DND-41 (cell line): ENCODE data around the gene DACT1.

ENCODE experiments used
- ATAC-seq: fragments of 200-7000 bp; cut with Tn5 transposase; 3 replicates; pipeline ENCODE4 v1.9.1; 2021; ENCODE audit warnings: low read depth; ENCODE audit not compliant: insufficient read depth
- DNase-seq: peaks from one replicate; pipeline ENCODE4 v3.0.0-alpha.2; 2020
- H2AFZ ChIP-seq: 2 replicates; pipeline ENCODE4 v1.6.0; 2012; ENCODE audit warnings: low read depth, low read length
- H3K27ac ChIP-seq: 2 replicates; pipeline ENCODE4 v1.5.1; 2012; ENCODE audit warnings: low read length, inconsistent platforms
- H3K27me3 ChIP-seq: fragments of 200-600 bp; sonication (generic); 2 replicates; pipeline ENCODE4 v1.6.0; 2012; ENCODE audit warnings: low read length, mild to moderate bottlenecking, inconsistent platforms; ENCODE audit not compliant: insufficient read depth, poor library complexity
- H3K36me3 ChIP-seq: 2 replicates; pipeline ENCODE4 v1.5.1; 2012; ENCODE audit warnings: low read length, inconsistent platforms; ENCODE audit not compliant: insufficient read depth
- H3K4me1 ChIP-seq: 2 replicates; pipeline ENCODE4 v1.5.1; 2012; ENCODE audit warnings: mild to moderate bottlenecking, low read length; ENCODE audit not compliant: insufficient read depth
- H3K4me2 ChIP-seq: 2 replicates; pipeline ENCODE4 v1.6.0; 2012; ENCODE audit warnings: mild to moderate bottlenecking, moderate library complexity, low read length, inconsistent platforms; ENCODE audit not compliant: insufficient read depth
- H3K4me3 ChIP-seq, 2 experiments: fragments of 200-600 bp in 1 of 2; shearing (Covaris generic) in 1 of 2; 2 replicates each; pipeline ENCODE4 v1.5.1; 2012 to 2016; ENCODE audit warnings: inconsistent platforms in 2 of 2, low read length in 2 of 2, mild to moderate bottlenecking in 2 of 2, low read depth in 1 of 2, moderate library complexity in 1 of 2
- H3K79me2 ChIP-seq: 2 replicates; pipeline ENCODE4 v1.6.0; 2012; ENCODE audit warnings: low read length, inconsistent platforms; ENCODE audit not compliant: insufficient read depth
- H3K9ac ChIP-seq: 2 replicates; pipeline ENCODE4 v1.6.0; 2012; ENCODE audit warnings: low read depth, mild to moderate bottlenecking, inconsistent platforms, low read length, moderate library complexity
- H3K9me3 ChIP-seq: 2 replicates; pipeline ENCODE4 v1.5.1; 2012; ENCODE audit warnings: low read length, moderate library complexity, mild to moderate bottlenecking, inconsistent platforms; ENCODE audit not compliant: insufficient read depth, severe bottlenecking
- H4K20me1 ChIP-seq: 2 replicates; pipeline ENCODE4 v1.6.0; 2012; ENCODE audit warnings: low read length; ENCODE audit not compliant: insufficient read depth
- CTCF ChIP-seq: IDR thresholded peaks from 2 replicates; pipeline ENCODE4 v1.5.1; 2012; ENCODE audit warnings: borderline replicate concordance, low read length, moderate library complexity, mild to moderate bottlenecking; ENCODE audit not compliant: poor library complexity, severe bottlenecking; ENCODE audit errors: extremely low read depth
- EZH2 ChIP-seq: IDR thresholded peaks from 3 replicates; pipeline ENCODE4 v1.6.1; 2012; ENCODE audit warnings: borderline replicate concordance, low read depth, mild to moderate bottlenecking, moderate library complexity, low read length, inconsistent platforms; ENCODE audit not compliant: severe bottlenecking

Gene DACT1

GRCh38 chr14:58634406-58635090, 3.2 kb upstream of the DACT1 start:
- Histone ChIP-seq H3K9ac (no peak overlapping the region), H2AFZ (no peak overlapping the region), H4K20me1 (no peaks in the 10 kb centered on the region), H3K4me2 (no peak overlapping the region), H3K27me3 (peaks cover 7% of the 10 kb centered on the region), H3K4me1 (no peaks in the 10 kb centered on the region), H3K79me2 (no peaks in the 10 kb centered on the region), H3K36me3 (no peaks in the 10 kb centered on the region), H3K9me3 (no peaks in the 10 kb centered on the region), H3K4me3 (no peak overlapping the region), H3K27ac (no peak overlapping the region)
- no peak for DNase-seq
- no peak for TF ChIP-seq CTCF
- TF ChIP-seq EZH2 = no peak
- ATAC-seq = no peak

- DNase-seq = no peak
These were observed 2.5 kb upstream of the DACT1 start for GRCh38 chr14:58635091-58635830.

GRCh38 chr14:58636129-58636528, 1.6 kb upstream of the DACT1 start:
- Histone ChIP-seq H3K27ac (no peak overlapping the region), H3K4me3 (no peak overlapping the region), H3K27me3 (peaks cover 7% of the 10 kb centered on the region), H4K20me1 (no peaks in the 10 kb centered on the region), H3K9ac (no peak overlapping the region), H3K4me1 (no peaks in the 10 kb centered on the region), H3K79me2 (no peaks in the 10 kb centered on the region), H3K9me3 (no peaks in the 10 kb centered on the region), H3K4me2 (no peak overlapping the region), H2AFZ (no peak overlapping the region), H3K36me3 (no peaks in the 10 kb centered on the region)
- DNase-seq (no peak), ATAC-seq (no peak)
- TF ChIP-seq EZH2 (no peak), CTCF (no peak)

More at GRCh38 chr14:58635091-58635830, 2.5 kb upstream of the DACT1 start:
- no peak overlapping the region for H3K4me3 ChIP-seq
- H3K27ac ChIP-seq = no peak overlapping the region
- no peaks in the 10 kb centered on the region for H3K36me3 ChIP-seq
- H3K4me1 ChIP-seq = no peaks in the 10 kb centered on the region
- H3K4me2 ChIP-seq = no peak overlapping the region
- H3K27me3 ChIP-seq = peaks cover 7% of the 10 kb centered on the region
- no peak overlapping the region for H2AFZ ChIP-seq
- H3K9ac ChIP-seq = no peak overlapping the region
- ATAC-seq = no peak
- TF ChIP-seq CTCF = no peak
- no peak for TF ChIP-seq EZH2
- H4K20me1 ChIP-seq = no peaks in the 10 kb centered on the region
- no peaks in the 10 kb centered on the region for H3K79me2 ChIP-seq
- H3K9me3 ChIP-seq = no peaks in the 10 kb centered on the region
